ENCODE data around the gene CCNJL. TPM values are rescaled to one million over a fixed set of nuclear protein-coding genes. Genes with fewer than 3 reads are reported as not detected.
A peak's percentile ranks its signal among the peaks of the same experiment; 100 is the strongest.

CCNJL gene, protein sequence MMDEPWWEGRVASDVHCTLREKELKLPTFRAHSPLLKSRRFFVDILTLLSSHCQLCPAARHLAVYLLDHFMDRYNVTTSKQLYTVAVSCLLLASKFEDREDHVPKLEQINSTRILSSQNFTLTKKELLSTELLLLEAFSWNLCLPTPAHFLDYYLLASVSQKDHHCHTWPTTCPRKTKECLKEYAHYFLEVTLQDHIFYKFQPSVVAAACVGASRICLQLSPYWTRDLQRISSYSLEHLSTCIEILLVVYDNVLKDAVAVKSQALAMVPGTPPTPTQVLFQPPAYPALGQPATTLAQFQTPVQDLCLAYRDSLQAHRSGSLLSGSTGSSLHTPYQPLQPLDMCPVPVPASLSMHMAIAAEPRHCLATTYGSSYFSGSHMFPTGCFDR
- total RNA-seq (2021) (33.9 and 34.7 TPM in 2 replicates), Bru-seq, nascent RNA (percentile 87 among the genes with signal in this experiment), BruChase-seq, experiment 1, labeled RNA remaining after a 2-hour chase (percentile 72 among the genes with signal in this experiment), BruChase-seq, experiment 2, labeled RNA remaining after a 6-hour chase (percentile 61 among the genes with signal in this experiment)
- long read RNA-seq, transcript CCNJL-201 (6 exons, 3,171 nt), result major isoform, 35 of 88 reads
- long read RNA-seq, partial matches to known transcripts, result 7 of 88 reads
- long read RNA-seq, other reads (novel, unspliced or antisense), result 43 of 88 reads

DNA sequence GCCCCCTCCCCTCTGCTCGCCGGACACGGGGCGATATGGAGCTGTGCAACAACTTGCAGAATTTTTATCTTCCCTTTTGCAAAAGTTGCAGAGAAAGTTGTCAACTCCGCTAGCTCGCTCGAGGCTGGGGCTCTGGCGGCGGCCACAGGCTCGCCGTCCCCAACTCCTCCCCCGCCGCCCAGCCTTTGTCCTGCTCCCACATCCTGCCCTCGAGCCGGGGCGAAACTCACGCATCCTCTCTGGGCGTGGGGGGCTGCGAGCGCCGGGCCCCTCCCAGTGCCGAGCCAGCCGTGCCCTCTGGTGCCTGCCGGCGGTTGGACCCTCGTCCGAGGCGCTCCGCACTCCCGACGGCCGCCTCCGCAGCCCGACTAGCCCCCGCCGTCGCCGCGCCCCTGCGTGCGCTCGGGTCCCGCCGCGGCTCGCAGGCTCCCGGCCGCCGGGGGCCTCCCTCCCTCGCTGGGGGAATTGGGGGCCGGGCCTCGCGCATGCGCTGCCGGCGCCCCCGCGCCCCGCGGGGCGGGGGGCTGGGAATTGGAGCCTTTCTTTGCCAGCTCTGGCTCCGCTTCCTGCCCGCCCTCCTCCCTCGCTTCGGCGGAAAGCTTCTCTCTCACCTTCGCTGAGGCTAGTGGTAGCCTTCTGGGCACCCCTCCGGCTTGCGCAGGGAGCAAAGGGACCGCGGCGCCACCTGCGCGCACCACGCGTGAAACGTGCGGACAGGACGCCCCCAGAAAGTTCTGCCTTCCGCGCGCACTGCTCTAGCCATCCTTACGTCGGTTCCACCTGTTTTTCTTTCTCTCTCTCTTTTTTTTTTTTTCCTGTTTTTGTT, at the start of gene CCNJL:
Gene CCNJL, minus strand, starts transcription at position 431 of the 826 bp plus-strand sequence. CDS start 641 bp downstream, outside the sequence.
- peaks cover 29% of the 10 kb centered on the region for H3F3A ChIP-seq (ENCODE audit: insufficient read depth, low read depth)
- POLR2A ChIA-PET (ENCODE audit: unreplicated experiment), result interaction anchor here (0.6 kb wide), 1 partner anchor 146 kb away, joined by 5 read pairs; no protein-coding TSS in a partner anchor
- H3K79me2 ChIP-seq (ENCODE audit: low read depth), result 0 out of 2 replicates have a peak, but pooled peaks cover 12% of the 10 kb centered on the region
- CTCF ChIA-PET, result interaction anchor here (1.1 kb wide), 1 partner anchor 31 kb away, joined by 3 read pairs; no protein-coding TSS in a partner anchor
- no TSS peak for BruUV-seq (replicated peaks)
- peaks cover 6% of the 10 kb centered on the region; the same call in 1 of the 2 replicates for H3K36me3 ChIP-seq (ENCODE audit: low read depth)
- H3K4me2 ChIP-seq, result peak within 1 kb of the TSS; percentile 78
- TF ChIP-seq, protein P1, sequence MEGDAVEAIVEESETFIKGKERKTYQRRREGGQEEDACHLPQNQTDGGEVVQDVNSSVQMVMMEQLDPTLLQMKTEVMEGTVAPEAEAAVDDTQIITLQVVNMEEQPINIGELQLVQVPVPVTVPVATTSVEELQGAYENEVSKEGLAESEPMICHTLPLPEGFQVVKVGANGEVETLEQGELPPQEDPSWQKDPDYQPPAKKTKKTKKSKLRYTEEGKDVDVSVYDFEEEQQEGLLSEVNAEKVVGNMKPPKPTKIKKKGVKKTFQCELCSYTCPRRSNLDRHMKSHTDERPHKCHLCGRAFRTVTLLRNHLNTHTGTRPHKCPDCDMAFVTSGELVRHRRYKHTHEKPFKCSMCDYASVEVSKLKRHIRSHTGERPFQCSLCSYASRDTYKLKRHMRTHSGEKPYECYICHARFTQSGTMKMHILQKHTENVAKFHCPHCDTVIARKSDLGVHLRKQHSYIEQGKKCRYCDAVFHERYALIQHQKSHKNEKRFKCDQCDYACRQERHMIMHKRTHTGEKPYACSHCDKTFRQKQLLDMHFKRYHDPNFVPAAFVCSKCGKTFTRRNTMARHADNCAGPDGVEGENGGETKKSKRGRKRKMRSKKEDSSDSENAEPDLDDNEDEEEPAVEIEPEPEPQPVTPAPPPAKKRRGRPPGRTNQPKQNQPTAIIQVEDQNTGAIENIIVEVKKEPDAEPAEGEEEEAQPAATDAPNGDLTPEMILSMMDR (conservative IDR thresholded peaks at IDR 0.05), result no peak
- no peak for TF ChIP-seq EZH2 (IDR thresholded peaks at IDR 0.05; ENCODE audit: low read depth)
- intact Hi-C loops (cut with micrococcal nuclease; ENCODE audit: unreplicated experiment), result loop anchor here (1.0 to 2.0 kb wide), 4 partner anchors 14 to 68 kb away; no protein-coding TSS in a partner anchor
- H3K9me2 ChIP-seq (ENCODE audit: insufficient read depth), result no peaks in the 10 kb centered on the region
- H3K27ac ChIP-seq, result peak within 1 kb of the TSS; percentile 60
- H3K4me1 ChIP-seq (replicated peaks; ENCODE audit: insufficient read depth), result peaks cover 46% of the 10 kb centered on the region
- no peaks in the 10 kb centered on the region for H3K9me3 ChIP-seq (ENCODE audit: insufficient read depth, low read depth)
- no peaks in the 10 kb centered on the region for H3K27me3 ChIP-seq (ENCODE audit: insufficient read depth, low read depth)
- DNase-seq, result peak; percentile 47 to 91
- H3K4me3 ChIP-seq, result peak within 1 kb of the TSS; percentile 78
- H4K20me1 ChIP-seq (ENCODE audit: insufficient read depth), result no peaks in the 10 kb centered on the region
- H2AFZ ChIP-seq, result peak within 1 kb of the TSS; percentile 88

DNA sequence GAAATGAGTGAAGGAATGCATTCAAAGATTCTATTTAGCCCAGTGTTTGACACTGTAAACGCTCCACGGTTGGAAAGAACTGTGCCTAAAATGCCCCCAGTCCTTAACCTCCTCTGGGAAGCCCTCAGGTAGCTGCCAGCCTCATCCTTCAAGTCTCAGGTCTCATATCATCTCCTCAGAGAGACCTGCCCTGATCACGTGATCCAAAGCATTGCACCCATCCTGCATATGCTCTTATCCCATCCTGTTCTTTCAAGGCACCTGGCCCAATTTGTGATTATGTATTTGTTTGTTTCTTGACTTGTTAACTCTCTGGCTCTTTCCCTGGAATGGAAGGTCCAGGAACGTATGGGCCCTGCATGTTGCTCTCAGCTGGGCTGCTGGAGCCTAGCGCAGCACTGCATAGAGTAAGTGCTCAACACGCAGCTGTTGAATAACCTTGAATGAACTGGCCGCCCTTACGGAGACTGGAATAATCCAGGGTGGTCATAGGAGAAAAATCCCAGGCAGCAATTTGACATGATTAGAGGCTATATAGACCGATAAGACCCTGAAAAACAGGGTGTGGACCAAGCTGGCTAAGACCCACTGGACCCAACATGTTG, 49.4 kb upstream of the CCNJL start:
- POLR2A ChIA-PET (ENCODE audit: unreplicated experiment), result no interaction called here
- CTCF ChIA-PET, result no interaction called here

More for the DNA sequence above, 49.4 kb upstream of the CCNJL start:
- no peaks in the 10 kb centered on the region for H3K27me3 ChIP-seq (ENCODE audit: insufficient read depth, low read depth)
- no peaks in the 10 kb centered on the region for H3K79me2 ChIP-seq (ENCODE audit: low read depth)
- H3K36me3 ChIP-seq (ENCODE audit: low read depth), result no peaks in the 10 kb centered on the region
- H3K4me1 ChIP-seq (replicated peaks; ENCODE audit: insufficient read depth), result no peaks in the 10 kb centered on the region
- no peaks in the 10 kb centered on the region for H3K9me3 ChIP-seq (ENCODE audit: insufficient read depth, low read depth)
- no peaks in the 10 kb centered on the region for H4K20me1 ChIP-seq (ENCODE audit: insufficient read depth)
- no peak overlapping the region for H3K4me3 ChIP-seq
- H3K4me2 ChIP-seq, result no peak overlapping the region
- no peaks in the 10 kb centered on the region for H3K9me2 ChIP-seq (ENCODE audit: insufficient read depth)
- H3F3A ChIP-seq (ENCODE audit: insufficient read depth, low read depth), result no peaks in the 10 kb centered on the region
- no TSS peak for BruUV-seq (replicated peaks)
- no peak overlapping the region for H3K27ac ChIP-seq
- DNase-seq, result no peak
- TF ChIP-seq EZH2 (IDR thresholded peaks at IDR 0.05; ENCODE audit: low read depth), result no peak
- TF ChIP-seq, protein P1 (conservative IDR thresholded peaks at IDR 0.05), result no peak
- no peak overlapping the region for H2AFZ ChIP-seq
- intact Hi-C loops (cut with micrococcal nuclease; ENCODE audit: unreplicated experiment), result no loop called here

Data from PC-9 (cell line).